Heart left ventricle (tissue), 16 donors: ENCODE data around the gene RRBP1. TPM values are rescaled to one million over a fixed set of nuclear protein-coding genes. Genes with fewer than 3 reads are reported as not detected.

Source experiments
- ATAC-seq, 4 donors: fragments of 200-7000 bp; cut with Tn5 transposase; one replicate each; pipeline ENCODE4 v1.9.1; 2020 to 2022; ENCODE audit warnings: moderate library complexity in 4 of 4, mild to moderate bottlenecking in 3 of 4, moderate number of reproducible peaks in 1 of 4
- DNase-seq, 5 donors: peaks; one replicate each; pipeline ENCODE4 v3.0.0-alpha.2; 2020
- H3K27ac ChIP-seq, 12 donors: fragments of 200-600 bp; sonication (generic) in 4 of 12; one replicate each; pipeline versions ENCODE4 v1.5.0 to v1.8.0; 2016 to 2022; ENCODE audit warnings: mild to moderate bottlenecking in 2 of 12
- H3K27me3 ChIP-seq, 9 donors: fragments of 200-600 bp; sonication (generic) in 2 of 9; one replicate each; pipeline versions ENCODE4 v1.5.1 to v1.8.0; 2016 to 2022; ENCODE audit warnings: mild to moderate bottlenecking in 3 of 9
- H3K36me3 ChIP-seq, 9 donors: fragments of 200-600 bp; sonication (generic) in 2 of 9; one replicate each; pipeline versions ENCODE4 v1.5.0 to v1.8.0; 2018 to 2022; ENCODE audit warnings: mild to moderate bottlenecking in 2 of 9
- H3K4me1 ChIP-seq, 12 donors: fragments of 200-600 bp; sonication (generic) in 4 of 12; one replicate each; pipeline versions ENCODE4 v1.5.0 to v1.8.0; 2016 to 2022; ENCODE audit warnings: mild to moderate bottlenecking in 3 of 12
- H3K4me3 ChIP-seq, 12 donors: fragments of 200-600 bp; sonication (generic) in 4 of 12; one replicate each; pipeline versions ENCODE4 v1.5.0 to v1.8.0; 2017 to 2022; ENCODE audit warnings: mild to moderate bottlenecking in 9 of 12, moderate library complexity in 4 of 12
- H3K9me3 ChIP-seq, 12 donors: fragments of 200-600 bp; sonication (generic) in 4 of 12; one replicate each; pipeline versions ENCODE4 v1.5.0 to v1.8.0; 2016 to 2022; ENCODE audit warnings: mild to moderate bottlenecking in 1 of 12
- CTCF ChIP-seq, 12 donors: fragments of 200-600 bp; sonication (generic) in 4 of 12; IDR thresholded peaks; one replicate each; pipeline versions ENCODE4 v1.5.0 to v1.8.0; 2018 to 2022; ENCODE audit warnings: antibody characterized with exemption in 12 of 12, mild to moderate bottlenecking in 5 of 12
- POLR2A ChIP-seq, 2 donors: fragments of 450-650 bp; IDR thresholded peaks; one replicate each; pipeline ENCODE4 v1.6.1; 2017; ENCODE audit warnings: antibody characterized with exemption in 2 of 2, mild to moderate bottlenecking in 2 of 2, moderate library complexity in 2 of 2
- WGBS, 4 donors: extraction: QIAGEN DNeasy Blood & Tissue Kit in 2 of 4; methylation state at CpG; one replicate each; pipeline versions ENCODE4 v1.1.5 to v1.1.7; 2013 to 2018; 5-methylcytosine and 5-hydroxymethylcytosine counted together
- intact Hi-C, 10 donors: fragments of 100-400 bp; cut with DNase I; formaldehyde crosslinking; loops; one replicate each; pipeline versions ENCODE4 v1.11.1 to v1.14.2; 2022
- polyA plus RNA-seq, 2 donors: library from polyadenylated mRNA; stranded (reverse); fragments of 200-250 nt; gene quantifications; one replicate each; pipeline ENCODE4 v1.2.3, GENCODE V29; 2013
- total RNA-seq, 9 donors: library from RNA; depleted of rRNA in 2 of 9; stranded (reverse); fragments of >200 nt in 2 of 9; fragmentation: NEBNext Ultra II Directional in 3 of 9; extraction: Animal tissue kit (Norgen Biotek cat#: 25700) in 3 of 9; gene quantifications; one replicate each; pipeline versions ENCODE4 v1.1.0 to v1.2.4, GENCODE V29; 2016 to 2023
- donor health status: ischemic (EF 13 %, LVEDD 7.1; RV severe dilation, severe dysfunction).
- donor health status: healthy with polysubstance abuse.
- donor health status: DM: no; HTN: yes; CAD: no.
- donor health status: DM: no; HTN: no; CAD: no.
- donor health status: ischemic (EF 25% LVEDD 6.9; RV normal size, moderate dysfunction).
- donor health status: ischemic (EF 25% LVEDD 5.7; RV mildly dilated, moderate dysfunction).
- donor health status: healthy.
- donor health status: DM: yes; HTN: yes; CAD: no.
- donor health status: ischemic (EF 35%, LVEDD 5.7; RV mildly dilated, moderate dysfunction).
- donor health status: nonischemic (EF 11% LVEDD 7.7; RV severe dilation, severe dysfunction).
- donor health status: DM: yes; HTN: yes; CAD: no.
- donor health status: PGD.
- donor health status: ischemic (EF 29% LVEDD 5.4; RV normal size, mild dysfunction).
- donor health status: nonischemic (EF 23%, LVEDD 6.1; RV moderate dilation, normal function).

Gene RRBP1
- total and polyA plus RNA-seq, 11 donors, result 24.9 to 91.3 (median 40.0) TPM

GRCh38 chr20:17704589-17705317 lies 22.7 kb upstream of the RRBP1 start:
- WGBS, 4 donors, result 96 to 100% (median 98%) methylated on average over 5 of the region's 5 CpGs
- no peak for ATAC-seq
- intact Hi-C loops, result no loop called here

GRCh38 chr20:17701826-17702225 lies 19.8 kb upstream of the RRBP1 start:
- H3K4me1 ChIP-seq, result no peaks in the 10 kb centered on the region
- TF ChIP-seq POLR2A (IDR thresholded peaks at IDR 0.05) (no peak), CTCF (IDR thresholded peaks at IDR 0.05) (no peak)
- no peak overlapping the region for H3K27ac ChIP-seq
- H3K27me3 ChIP-seq, result no peaks in the 10 kb centered on the region
- intact Hi-C loops, result no loop called here
- no peak overlapping the region for H3K4me3 ChIP-seq
- WGBS, 4 donors, result 83 to 95% (median 87%) methylated on average over 4 of the region's 4 CpGs
- H3K36me3 ChIP-seq, result no peaks in the 10 kb centered on the region
- ATAC-seq (no peak), DNase-seq (no peak)
- H3K9me3 ChIP-seq, result no peaks in the 10 kb centered on the region

More at GRCh38 chr20:17704589-17705317, 22.7 kb upstream of the RRBP1 start:
- H3K4me1 ChIP-seq, result no peaks in the 10 kb centered on the region
- no peak overlapping the region for H3K27ac ChIP-seq
- no peak overlapping the region for H3K4me3 ChIP-seq
- H3K9me3 ChIP-seq, result no peaks in the 10 kb centered on the region
- DNase-seq, result no peak
- TF ChIP-seq CTCF (IDR thresholded peaks at IDR 0.05) (no peak), POLR2A (IDR thresholded peaks at IDR 0.05) (no peak)
- H3K27me3 ChIP-seq, result no peaks in the 10 kb centered on the region
- H3K36me3 ChIP-seq, result no peaks in the 10 kb centered on the region

- 90 to 95% (median 92%) methylated on average over 7 of the region's 7 CpGs for WGBS, 4 donors
- intact Hi-C loops, result no loop called here
Measured at GRCh38 chr20:17700637-17701036, 18.6 kb upstream of the RRBP1 start.

GRCh38 chr20:17699931-17700351 lies 17.9 kb upstream of the RRBP1 start, which contains the start of gene BANF2:
Gene BANF2, plus strand, starts transcription at chr20:17699966. Its CDS starts 25,060 bp downstream, at chr20:17725026.
- DNase-seq, result no peak
- Histone ChIP-seq H3K27me3 (no peaks in the 10 kb centered on the region), H3K36me3 (no peaks in the 10 kb centered on the region), H3K4me3 (no peak within 1 kb of the TSS), H3K4me1 (no peaks in the 10 kb centered on the region), H3K27ac (no peak within 1 kb of the TSS), H3K9me3 (peaks cover 0 to 6% (median 0%) of the 10 kb centered on the region in 12 donors)
- intact Hi-C loops, result no loop called here
- WGBS, 4 donors, result 58 to 94% (median 71%) methylated on average over 2 to 3 of the region's 3 CpGs
- TF ChIP-seq CTCF (IDR thresholded peaks at IDR 0.05) (no peak), POLR2A (IDR thresholded peaks at IDR 0.05) (no peak)
- ATAC-seq, result no peak

More at GRCh38 chr20:17700637-17701036, 18.6 kb upstream of the RRBP1 start:
- no peak for DNase-seq
- Histone ChIP-seq H3K27me3 (no peaks in the 10 kb centered on the region), H3K27ac (no peak overlapping the region), H3K36me3 (no peaks in the 10 kb centered on the region), H3K9me3 (peaks cover 0 to 6% (median 0%) of the 10 kb centered on the region in 12 donors), H3K4me1 (no peaks in the 10 kb centered on the region), H3K4me3 (no peak overlapping the region)
- no peak for TF ChIP-seq CTCF (IDR thresholded peaks at IDR 0.05)
- TF ChIP-seq POLR2A (IDR thresholded peaks at IDR 0.05), result no peak
- no peak for ATAC-seq
